ENCODE measurements around the gene OGDHL.

The OGDHL gene

DNA sequence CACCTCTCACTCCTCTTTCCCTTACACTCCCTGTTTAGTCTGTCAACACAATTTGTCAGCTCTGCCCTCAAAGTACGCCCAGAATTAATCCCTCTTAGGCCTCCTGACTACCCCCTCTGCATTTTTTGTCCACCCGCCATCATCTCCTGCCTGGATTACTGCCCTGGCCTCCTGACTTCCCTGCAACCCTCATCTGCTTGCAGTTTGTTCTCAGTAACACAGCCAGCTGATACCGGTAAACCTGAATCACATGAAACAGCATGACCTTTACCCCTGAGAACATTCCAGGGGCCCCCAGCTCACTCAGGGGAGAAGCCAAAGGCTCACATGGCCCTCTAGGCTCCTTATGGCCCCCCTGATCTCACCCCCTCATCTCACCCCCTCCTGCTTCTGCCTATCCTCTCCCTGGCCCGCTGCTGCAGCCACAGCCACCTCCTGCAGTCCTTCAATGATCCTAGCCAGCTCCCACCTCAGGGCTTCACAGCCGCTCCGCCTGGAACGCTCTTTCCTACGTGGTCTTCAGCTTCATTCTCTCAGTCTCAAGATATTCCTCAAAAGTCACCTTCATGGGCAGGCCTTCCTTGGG is 73.8 kb downstream of the OGDHL start:
- no peak for DNase-seq

DNA sequence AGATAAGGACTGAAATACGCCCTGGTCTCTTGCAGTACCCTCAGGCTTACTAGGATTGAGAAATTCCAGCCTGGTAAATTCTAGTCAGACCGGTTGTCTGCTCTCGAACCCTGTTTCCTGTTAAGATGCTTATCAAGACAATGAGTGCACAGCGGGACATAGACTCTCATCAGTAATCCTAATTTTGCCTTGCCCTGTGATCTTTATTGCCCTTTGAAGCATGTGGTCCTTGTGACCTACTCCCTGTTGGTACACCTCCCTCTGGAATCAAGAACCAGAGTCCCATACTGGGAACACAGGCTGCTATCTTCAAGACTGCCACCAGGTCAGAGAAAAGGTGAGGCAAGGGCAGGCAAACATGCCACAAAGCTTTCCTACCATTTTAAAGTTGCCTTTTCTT is 75.5 kb downstream of the OGDHL start:
- no peak for DNase-seq
